K562 (cell line): ENCODE measurements around the gene MGAT1. TPM values are rescaled to one million over a fixed set of nuclear protein-coding genes. Genes with fewer than 3 reads are reported as not detected.

Source experiments
- ADNP ChIP-seq: fragments of 200-800 bp; sonication (Bioruptor generic); IDR thresholded peaks from 2 replicates; pipeline ENCODE4 v1.6.1; 2016; ENCODE audit warnings: missing genetic modification characterization, missing compliant biosample characterization
- ARID1B ChIP-seq: fragments of 450-650 bp; IDR thresholded peaks from 2 replicates; pipeline ENCODE4 v1.6.1; 2016; ENCODE audit warnings: antibody characterized with exemption, mild to moderate bottlenecking, inconsistent platforms
- ATF7 ChIP-seq: fragments of 450-650 bp; IDR thresholded peaks from 2 replicates; pipeline ENCODE4 v1.7.1; 2014; ENCODE audit warnings: mild to moderate bottlenecking, moderate library complexity
- CBX1 ChIP-seq: sonication (generic); IDR thresholded peaks from 2 replicates; pipeline ENCODE4 v1.6.1; 2016; ENCODE audit warnings: antibody characterized with exemption, low read depth, mild to moderate bottlenecking
- CBX3 ChIP-seq, 2 experiments: IDR thresholded peaks; 1 replicate in 1 of 2; 2 replicates in 1 of 2; pipeline ENCODE4 v1.6.1; 2012; ENCODE audit warnings: inconsistent platforms in 2 of 2, low read length in 2 of 2, borderline replicate concordance in 1 of 2, control low read depth in 1 of 2
- CC2D1A ChIP-seq: fragments of 450-650 bp; IDR thresholded peaks from 2 replicates; pipeline ENCODE4 v1.6.1; 2017; ENCODE audit warnings: mild to moderate bottlenecking
- CEBPB ChIP-seq: fragments of 450-650 bp; IDR thresholded peaks from 2 replicates; pipeline ENCODE4 v1.6.1; 2016; ENCODE audit warnings: missing genetic modification characterization, missing compliant biosample characterization
- CXXC5 ChIP-seq: fragments of 250-450 bp; sonication (Bioruptor Pico); IDR thresholded peaks from 2 replicates; pipeline ENCODE4 v1.8.0; 2022; ENCODE audit warnings: inconsistent platforms, mild to moderate bottlenecking, moderate library complexity
- EGR1 ChIP-seq: fragments of 450-650 bp; conservative IDR thresholded peaks from 2 replicates; pipeline ENCODE4 v1.6.1; 2017; ENCODE audit warnings: mild to moderate bottlenecking
- HDAC3 ChIP-seq: fragments of 450-650 bp; IDR thresholded peaks from 2 replicates; pipeline ENCODE4 v1.6.1; 2018; ENCODE audit warnings: borderline replicate concordance, mild to moderate bottlenecking, moderate library complexity; ENCODE audit not compliant: partially characterized antibody
- MTA1 ChIP-seq: fragments of 450-650 bp; IDR thresholded peaks from 2 replicates; pipeline ENCODE4 v1.6.1; 2017; ENCODE audit warnings: borderline replicate concordance
- SMAD4 ChIP-seq: fragments of 250-450 bp; sonication (Bioruptor Pico); conservative IDR thresholded peaks from 2 replicates; pipeline ENCODE4 v1.8.0; 2021; ENCODE audit warnings: inconsistent platforms, mild to moderate bottlenecking, moderate library complexity
- SMARCA4 ChIP-seq: fragments of 450-650 bp; IDR thresholded peaks from 2 replicates; pipeline ENCODE4 v1.6.1; 2016
- SP1 ChIP-seq: sonication (generic); formaldehyde crosslinking; IDR thresholded peaks from 2 replicates; pipeline ENCODE4 v1.8.1; 2022; ENCODE audit warnings: mild to moderate bottlenecking, missing genetic modification reagents
- TARDBP ChIP-seq: fragments of 450-650 bp; IDR thresholded peaks from 2 replicates; pipeline ENCODE4 v1.6.1; 2016
- TCF3 ChIP-seq: sonication (generic); formaldehyde crosslinking; IDR thresholded peaks from 2 replicates; pipeline ENCODE4 v1.4.0; 2020; ENCODE audit warnings: mild to moderate bottlenecking, missing genetic modification reagents
- polyA plus RNA-seq, 8 experiments: library from polyadenylated mRNA; depleted of rRNA in 4 of 8; stranded (reverse) in 5 of 8; unstranded in 3 of 8; fragments of >200 nt; fragmentation: Nextera tagmentation in 2 of 8; fragmentation: Illumina TruSeq in 1 of 8; extraction: Ambion mirVana in 2 of 8; extraction: Trizol in 1 of 8; gene quantifications; 2 replicates each; pipeline versions ENCODE4 v1.2.1 to v1.2.3, GENCODE V29; 2011 to 2014; ENCODE audit warnings: inconsistent platforms in 1 of 8, missing spikeins in 1 of 8
- total RNA-seq, 7 experiments: library from RNA; depleted of rRNA in 6 of 7; stranded (reverse); fragments of >200 nt in 6 of 7; fragmentation: Illumina TruSeq in 2 of 7; extraction: Trizol in 2 of 7; gene quantifications; 2 replicates each; pipeline versions ENCODE4 v1.2.1 to v1.2.3, GENCODE V29; 2011 to 2021; ENCODE audit warnings: low replicate concordance in 1 of 7
- TF ChIP-seq, protein P1 (sequence below), 2 experiments: fragments of 200-800 bp in 1 of 2; sonication (Bioruptor generic) in 1 of 2; sonication (generic) in 1 of 2; formaldehyde crosslinking in 1 of 2; IDR thresholded peaks in 1 of 2; conservative IDR thresholded peaks in 1 of 2; 2 replicates each; pipeline versions ENCODE4 v1.5.0 to v1.6.1; 2016 to 2020; ENCODE audit warnings: missing compliant biosample characterization in 1 of 2, missing genetic modification characterization in 1 of 2, missing genetic modification reagents in 1 of 2
- TF ChIP-seq, protein P2 (sequence below): fragments of 450-650 bp; IDR thresholded peaks from 2 replicates; pipeline ENCODE4 v1.6.1; 2017; ENCODE audit warnings: antibody characterized with exemption, mild to moderate bottlenecking
- TF ChIP-seq, protein P3 (sequence below), 2 experiments: fragments of 450-650 bp in 1 of 2; sonication (generic) in 1 of 2; formaldehyde crosslinking; conservative IDR thresholded peaks; 2 replicates each; pipeline versions ENCODE4 v1.4.0 to v1.8.1; 2020 to 2022; ENCODE audit warnings: mild to moderate bottlenecking in 1 of 2, missing genetic modification reagents in 1 of 2
- TF ChIP-seq, protein P4 (sequence below): sonication (generic); formaldehyde crosslinking; IDR thresholded peaks from 2 replicates; pipeline ENCODE4 v1.8.0; 2022; ENCODE audit warnings: missing genetic modification reagents, mild to moderate bottlenecking, moderate library complexity, borderline replicate concordance
- TF ChIP-seq, protein P5 (sequence below): fragments of 450-650 bp; formaldehyde crosslinking; IDR thresholded peaks from 2 replicates; pipeline ENCODE4 v1.4.0; 2022; ENCODE audit warnings: mild to moderate bottlenecking, moderate library complexity

The MGAT1 gene
- total and polyA plus RNA-seq, 9 of the 15 experiments (the other 6 are each of a cell fraction or from before 2014, with no cell fraction given): 3.9 to 82.7 (median 44.5) TPM

- TF ChIP-seq, protein P1, sequence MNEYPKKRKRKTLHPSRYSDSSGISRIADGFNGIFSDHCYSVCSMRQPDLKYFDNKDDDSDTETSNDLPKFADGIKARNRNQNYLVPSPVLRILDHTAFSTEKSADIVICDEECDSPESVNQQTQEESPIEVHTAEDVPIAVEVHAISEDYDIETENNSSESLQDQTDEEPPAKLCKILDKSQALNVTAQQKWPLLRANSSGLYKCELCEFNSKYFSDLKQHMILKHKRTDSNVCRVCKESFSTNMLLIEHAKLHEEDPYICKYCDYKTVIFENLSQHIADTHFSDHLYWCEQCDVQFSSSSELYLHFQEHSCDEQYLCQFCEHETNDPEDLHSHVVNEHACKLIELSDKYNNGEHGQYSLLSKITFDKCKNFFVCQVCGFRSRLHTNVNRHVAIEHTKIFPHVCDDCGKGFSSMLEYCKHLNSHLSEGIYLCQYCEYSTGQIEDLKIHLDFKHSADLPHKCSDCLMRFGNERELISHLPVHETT (CRISPR knock-in tag; conservative IDR thresholded peaks at IDR 0.05 in 1 of 2, IDR thresholded peaks at IDR 0.05 in 1 of 2): peak in 1 of 2 experiments; percentile 71; a peak in 2 of 4 replicates
- peak; percentile 72; the same call in 1 of the 2 replicates for TF ChIP-seq ATF7
- peak; percentile 92 for TF ChIP-seq HDAC3
- 0 out of 2 replicates have a peak, but pooled peaks have one; percentile 11 for TF ChIP-seq EGR1
- peak; percentile 93 for TF ChIP-seq SMARCA4
- peak; percentile 98 for TF ChIP-seq SMAD4 (CRISPR knock-in tag)
- TF ChIP-seq ADNP (tag): peak; percentile 40
- TF ChIP-seq, protein P2, sequence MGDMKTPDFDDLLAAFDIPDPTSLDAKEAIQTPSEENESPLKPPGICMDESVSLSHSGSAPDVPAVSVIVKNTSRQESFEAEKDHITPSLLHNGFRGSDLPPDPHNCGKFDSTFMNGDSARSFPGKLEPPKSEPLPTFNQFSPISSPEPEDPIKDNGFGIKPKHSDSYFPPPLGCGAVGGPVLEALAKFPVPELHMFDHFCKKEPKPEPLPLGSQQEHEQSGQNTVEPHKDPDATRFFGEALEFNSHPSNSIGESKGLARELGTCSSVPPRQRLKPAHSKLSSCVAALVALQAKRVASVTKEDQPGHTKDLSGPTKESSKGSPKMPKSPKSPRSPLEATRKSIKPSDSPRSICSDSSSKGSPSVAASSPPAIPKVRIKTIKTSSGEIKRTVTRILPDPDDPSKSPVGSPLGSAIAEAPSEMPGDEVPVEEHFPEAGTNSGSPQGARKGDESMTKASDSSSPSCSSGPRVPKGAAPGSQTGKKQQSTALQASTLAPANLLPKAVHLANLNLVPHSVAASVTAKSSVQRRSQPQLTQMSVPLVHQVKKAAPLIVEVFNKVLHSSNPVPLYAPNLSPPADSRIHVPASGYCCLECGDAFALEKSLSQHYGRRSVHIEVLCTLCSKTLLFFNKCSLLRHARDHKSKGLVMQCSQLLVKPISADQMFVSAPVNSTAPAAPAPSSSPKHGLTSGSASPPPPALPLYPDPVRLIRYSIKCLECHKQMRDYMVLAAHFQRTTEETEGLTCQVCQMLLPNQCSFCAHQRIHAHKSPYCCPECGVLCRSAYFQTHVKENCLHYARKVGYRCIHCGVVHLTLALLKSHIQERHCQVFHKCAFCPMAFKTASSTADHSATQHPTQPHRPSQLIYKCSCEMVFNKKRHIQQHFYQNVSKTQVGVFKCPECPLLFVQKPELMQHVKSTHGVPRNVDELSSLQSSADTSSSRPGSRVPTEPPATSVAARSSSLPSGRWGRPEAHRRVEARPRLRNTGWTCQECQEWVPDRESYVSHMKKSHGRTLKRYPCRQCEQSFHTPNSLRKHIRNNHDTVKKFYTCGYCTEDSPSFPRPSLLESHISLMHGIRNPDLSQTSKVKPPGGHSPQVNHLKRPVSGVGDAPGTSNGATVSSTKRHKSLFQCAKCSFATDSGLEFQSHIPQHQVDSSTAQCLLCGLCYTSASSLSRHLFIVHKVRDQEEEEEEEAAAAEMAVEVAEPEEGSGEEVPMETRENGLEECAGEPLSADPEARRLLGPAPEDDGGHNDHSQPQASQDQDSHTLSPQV: peak; percentile 26; the same call in 1 of the 2 replicates
- 0 out of 2 replicates have a peak, but pooled peaks have one; percentile 60 for TF ChIP-seq TARDBP
- 0 out of 2 replicates have a peak, but pooled peaks have one; percentile 70 for TF ChIP-seq CBX1
- TF ChIP-seq TCF3 (CRISPR knock-in tag): peak; percentile 96
- peak; percentile 96 for TF ChIP-seq CEBPB (tag)
- TF ChIP-seq CBX3 (IDR thresholded peaks at IDR 0.05; ENCODE audit: borderline replicate concordance in 1 of 2, low read length in 2 of 2): peak in 1 of 2 experiments; percentile 87; a peak in 2 of 3 replicates
- TF ChIP-seq CC2D1A: peak; percentile 92
- peak; percentile 79 for TF ChIP-seq MTA1
- TF ChIP-seq, protein P3, sequence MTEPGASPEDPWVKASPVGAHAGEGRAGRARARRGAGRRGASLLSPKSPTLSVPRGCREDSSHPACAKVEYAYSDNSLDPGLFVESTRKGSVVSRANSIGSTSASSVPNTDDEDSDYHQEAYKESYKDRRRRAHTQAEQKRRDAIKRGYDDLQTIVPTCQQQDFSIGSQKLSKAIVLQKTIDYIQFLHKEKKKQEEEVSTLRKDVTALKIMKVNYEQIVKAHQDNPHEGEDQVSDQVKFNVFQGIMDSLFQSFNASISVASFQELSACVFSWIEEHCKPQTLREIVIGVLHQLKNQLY (CRISPR knock-in tag; conservative IDR thresholded peaks at IDR 0.05): peak in 1 of 2 experiments; percentile 82; a peak in 1 of 4 replicates
- peak; percentile 98 for TF ChIP-seq ARID1B
- peak; percentile 46; the same call in 1 of the 2 replicates for TF ChIP-seq SP1 (CRISPR knock-in tag)
- TF ChIP-seq, protein P4, sequence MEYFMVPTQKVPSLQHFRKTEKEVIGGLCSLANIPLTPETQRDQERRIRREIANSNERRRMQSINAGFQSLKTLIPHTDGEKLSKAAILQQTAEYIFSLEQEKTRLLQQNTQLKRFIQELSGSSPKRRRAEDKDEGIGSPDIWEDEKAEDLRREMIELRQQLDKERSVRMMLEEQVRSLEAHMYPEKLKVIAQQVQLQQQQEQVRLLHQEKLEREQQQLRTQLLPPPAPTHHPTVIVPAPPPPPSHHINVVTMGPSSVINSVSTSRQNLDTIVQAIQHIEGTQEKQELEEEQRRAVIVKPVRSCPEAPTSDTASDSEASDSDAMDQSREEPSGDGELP (CRISPR knock-in tag): peak; percentile 44; the same call in 1 of the 2 replicates
- TF ChIP-seq, protein P5, sequence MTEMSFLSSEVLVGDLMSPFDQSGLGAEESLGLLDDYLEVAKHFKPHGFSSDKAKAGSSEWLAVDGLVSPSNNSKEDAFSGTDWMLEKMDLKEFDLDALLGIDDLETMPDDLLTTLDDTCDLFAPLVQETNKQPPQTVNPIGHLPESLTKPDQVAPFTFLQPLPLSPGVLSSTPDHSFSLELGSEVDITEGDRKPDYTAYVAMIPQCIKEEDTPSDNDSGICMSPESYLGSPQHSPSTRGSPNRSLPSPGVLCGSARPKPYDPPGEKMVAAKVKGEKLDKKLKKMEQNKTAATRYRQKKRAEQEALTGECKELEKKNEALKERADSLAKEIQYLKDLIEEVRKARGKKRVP (CRISPR knock-in tag): peak; percentile 25; the same call in 1 of the 2 replicates
- TF ChIP-seq CXXC5 (CRISPR knock-in tag): peak; percentile 74
These were observed 20.7 kb downstream of the MGAT1 start (continued) for GRCh38 chr5:180781900-180782326.
